ENCODE results near the gene MSI2. TPM values are rescaled to one million over a fixed set of nuclear protein-coding genes. Genes with fewer than 3 reads are reported as not detected.

MSI2 gene
- polyA plus RNA-seq, 3 donors = 82.8 to 94.6 (median 84.0) TPM

GRCh38 chr17:57406131-57406980, 150.0 kb downstream of the MSI2 start:
- no peak for DNase-seq (ENCODE audit: low read depth in 3 of 3, low spot score in 2 of 3)

GRCh38 chr17:57406981-57407286, 150.6 kb downstream of the MSI2 start:
- DNase-seq (ENCODE audit: low read depth in 3 of 3, low spot score in 2 of 3) = no peak

GRCh38 chr17:57407287-57408070, 151.2 kb downstream of the MSI2 start:
- DNase-seq (ENCODE audit: low read depth in 3 of 3, low spot score in 2 of 3) = no peak

GRCh38 chr17:57408071-57408811, 151.9 kb downstream of the MSI2 start:
- no peak for DNase-seq (ENCODE audit: low read depth in 3 of 3, low spot score in 2 of 3)

GRCh38 chr17:57410169-57410568, 153.8 kb downstream of the MSI2 start:
- no peak for DNase-seq (ENCODE audit: low read depth in 3 of 3, low spot score in 2 of 3)

GRCh38 chr17:57412520-57413096, 156.3 kb downstream of the MSI2 start:
- no peak for DNase-seq (ENCODE audit: low read depth in 3 of 3, low spot score in 2 of 3)

GRCh38 chr17:57413848-57414651, 157.7 kb downstream of the MSI2 start:
- DNase-seq (ENCODE audit: low read depth in 3 of 3, low spot score in 2 of 3) = no peak

- DNase-seq (ENCODE audit: low read depth in 3 of 3, low spot score in 2 of 3) = no peak
Observed at GRCh38 chr17:57415751-57416207, 159.5 kb downstream of the MSI2 start.

GRCh38 chr17:57416369-57416768, 160.0 kb downstream of the MSI2 start:
- no peak for DNase-seq (ENCODE audit: low read depth in 3 of 3, low spot score in 2 of 3)

GRCh38 chr17:57417956-57418355, 161.6 kb downstream of the MSI2 start:
- no peak for DNase-seq (ENCODE audit: low read depth in 3 of 3, low spot score in 2 of 3)

GRCh38 chr17:57418463-57419246, 162.3 kb downstream of the MSI2 start:
- DNase-seq (ENCODE audit: low read depth in 3 of 3, low spot score in 2 of 3) = no peak

- no peak for DNase-seq (ENCODE audit: low read depth in 3 of 3, low spot score in 2 of 3)
Observed at GRCh38 chr17:57419940-57420550, 163.7 kb downstream of the MSI2 start.

- peak in 2 of 3 donors; percentile 73 to 83 for DNase-seq (ENCODE audit: low read depth in 3 of 3, low spot score in 2 of 3)
Observed at GRCh38 chr17:57420734-57421717, 164.7 kb downstream of the MSI2 start.

GRCh38 chr17:57422574-57423164, 166.3 kb downstream of the MSI2 start:
- DNase-seq (ENCODE audit: low read depth in 3 of 3, low spot score in 2 of 3) = no peak

- no peak for DNase-seq (ENCODE audit: low read depth in 3 of 3, low spot score in 2 of 3)
Observed at GRCh38 chr17:57423541-57423940, 167.2 kb downstream of the MSI2 start.

GRCh38 chr17:57424273-57424672, 167.9 kb downstream of the MSI2 start:
- no peak for DNase-seq (ENCODE audit: low read depth in 3 of 3, low spot score in 2 of 3)

GRCh38 chr17:57424777-57425188, 168.5 kb downstream of the MSI2 start:
- DNase-seq (ENCODE audit: low read depth in 3 of 3, low spot score in 2 of 3) = no peak
